Mucosa of rectum (tissue), 2 donors: ENCODE data around the gene EPX.

Source experiments
- H3K27ac ChIP-seq, 2 donors: one replicate each; pipeline ENCODE4 v1.7.0; 2013; ENCODE audit warnings: inconsistent platforms in 2 of 2, low read depth in 2 of 2, low read length in 2 of 2
- H3K27me3 ChIP-seq, 2 donors: one replicate each; pipeline ENCODE4 v1.7.0; 2013; ENCODE audit warnings: low read length in 2 of 2; ENCODE audit not compliant: control insufficient read depth in 2 of 2, insufficient read depth in 2 of 2
- H3K36me3 ChIP-seq, 2 donors: one replicate each; pipeline ENCODE4 v1.7.0; 2013; ENCODE audit warnings: low read length in 2 of 2; ENCODE audit not compliant: control insufficient read depth in 2 of 2, insufficient read depth in 2 of 2
- H3K4me1 ChIP-seq, 2 donors: one replicate each; pipeline ENCODE4 v1.7.0; 2013; ENCODE audit warnings: low read length in 2 of 2, mild to moderate bottlenecking in 1 of 2; ENCODE audit not compliant: control insufficient read depth in 2 of 2, insufficient read depth in 2 of 2
- H3K4me3 ChIP-seq, 2 donors: one replicate each; pipeline ENCODE4 v1.7.0; 2013; ENCODE audit warnings: low read length in 2 of 2
- H3K9ac ChIP-seq, 2 donors: one replicate each; pipeline ENCODE4 v1.7.0; 2013; ENCODE audit warnings: low read length in 2 of 2, low read depth in 1 of 2, mild to moderate bottlenecking in 1 of 2
- H3K9me3 ChIP-seq, 2 donors: one replicate each; pipeline ENCODE4 v1.7.0; 2013; ENCODE audit warnings: low read length in 2 of 2; ENCODE audit not compliant: control insufficient read depth in 2 of 2
- donor health status: healthy.
- donor health status: Normal muscosa, but diverticular disease.

EPX gene

DNA sequence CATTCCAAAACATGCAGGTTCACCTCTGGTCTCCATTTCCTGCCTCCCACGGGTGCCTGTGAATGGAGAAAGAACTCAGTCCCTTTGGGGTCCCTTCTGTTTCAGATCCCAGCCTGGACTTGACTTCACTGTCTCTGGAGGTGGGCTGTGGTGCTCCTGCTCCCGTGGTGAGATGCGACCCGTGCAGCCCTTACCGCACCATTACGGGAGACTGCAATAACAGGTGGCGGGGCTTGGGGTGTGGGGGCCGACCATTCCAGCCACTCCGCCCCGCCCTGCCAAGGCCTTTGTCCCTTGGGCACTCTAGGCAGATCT lies 56.4 kb downstream of the EPX start:
- H3K36me3 ChIP-seq: no peaks in the 10 kb centered on the region
- H3K27me3 ChIP-seq: peaks cover 7 to 22% of the 10 kb centered on the region in 2 donors
- H3K9ac ChIP-seq: no peak overlapping the region
- H3K9me3 ChIP-seq: no peaks in the 10 kb centered on the region
- H3K4me1 ChIP-seq: peaks cover 0 to 5% of the 10 kb centered on the region in 2 donors
- H3K4me3 ChIP-seq: no peak overlapping the region
- H3K27ac ChIP-seq: no peak overlapping the region

DNA sequence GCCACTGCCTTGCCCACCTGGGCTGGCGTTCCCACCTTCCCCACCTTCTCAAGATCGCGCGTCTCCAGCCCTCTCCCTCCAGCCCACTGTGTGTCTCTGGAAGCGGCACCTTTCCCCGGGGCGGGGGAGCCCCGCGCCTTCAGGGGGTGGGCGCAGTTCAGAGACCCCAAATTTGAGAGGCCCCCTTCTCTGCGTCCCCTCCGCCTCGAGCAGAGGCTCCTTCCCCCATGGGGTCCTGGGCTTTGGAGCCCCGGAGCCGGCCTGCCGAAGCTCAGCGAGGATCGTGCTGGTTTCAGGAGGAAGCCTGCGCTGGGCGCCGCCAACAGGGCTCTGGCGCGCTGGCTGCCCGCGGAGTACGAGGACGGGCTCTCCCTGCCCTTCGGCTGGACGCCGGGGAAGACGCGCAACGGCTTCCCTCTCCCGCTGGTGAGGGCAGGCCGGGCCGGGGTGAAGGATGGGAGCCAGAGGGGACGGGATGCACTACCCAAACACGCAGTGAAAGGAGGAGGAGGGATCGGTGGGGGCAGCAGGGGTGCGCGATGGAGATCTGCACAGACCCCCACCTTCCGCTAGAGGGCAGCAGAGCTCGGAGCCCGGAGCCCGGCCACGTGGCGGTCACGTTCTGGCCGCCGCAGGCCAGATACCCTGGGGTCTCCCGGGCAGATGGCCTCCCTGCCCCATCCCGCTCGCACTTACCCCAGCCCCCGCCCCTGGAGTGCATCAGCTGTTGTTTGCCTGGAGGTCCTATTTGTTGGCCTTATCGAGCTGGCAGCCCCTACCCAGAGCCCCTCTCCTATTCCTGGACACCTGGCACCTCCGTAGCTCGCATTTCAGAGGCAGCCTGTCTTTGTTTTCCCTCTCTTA lies 57.0 kb downstream of the EPX start:
- peaks cover 0 to 5% of the 10 kb centered on the region in 2 donors for H3K4me1 ChIP-seq
- peaks cover 7 to 22% of the 10 kb centered on the region in 2 donors for H3K27me3 ChIP-seq
- peak overlapping the region in 1 of 2 donors; percentile 6 for H3K9ac ChIP-seq
- peak overlapping the region; percentile 59 for H3K4me3 ChIP-seq
- H3K36me3 ChIP-seq: no peaks in the 10 kb centered on the region
- H3K27ac ChIP-seq: no peak overlapping the region
- no peaks in the 10 kb centered on the region for H3K9me3 ChIP-seq

DNA sequence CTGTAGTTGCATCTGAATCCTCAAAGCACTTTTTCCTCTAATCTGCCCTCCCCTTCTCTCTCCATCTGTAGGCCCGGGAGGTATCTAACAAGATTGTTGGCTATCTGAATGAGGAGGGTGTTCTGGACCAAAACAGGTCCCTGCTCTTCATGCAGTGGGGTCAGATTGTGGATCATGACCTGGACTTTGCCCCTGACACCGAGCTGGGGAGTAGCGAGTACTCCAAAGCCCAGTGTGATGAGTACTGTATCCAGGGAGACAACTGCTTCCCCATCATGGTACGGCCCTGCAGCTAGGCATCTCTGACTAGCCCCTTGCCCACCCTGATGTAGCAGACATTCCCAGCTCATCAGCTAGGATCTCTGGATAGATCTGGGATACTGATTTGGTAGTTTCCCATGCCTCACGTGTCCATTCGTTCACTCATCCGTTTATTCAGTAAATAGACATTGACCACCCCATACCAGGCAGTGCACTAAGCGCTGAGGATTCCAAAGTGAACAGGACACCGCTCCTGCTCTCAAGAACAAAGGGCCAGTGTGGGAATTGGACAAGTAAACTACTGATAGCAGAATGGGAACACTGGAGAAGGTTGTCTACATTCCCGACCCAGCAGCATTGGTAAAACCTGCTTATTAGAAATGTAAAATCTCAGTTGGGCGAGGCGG lies 58.0 kb downstream of the EPX start:
- H3K4me1 ChIP-seq: peaks cover 0 to 5% of the 10 kb centered on the region in 2 donors
- H3K4me3 ChIP-seq: no peak overlapping the region
- H3K27me3 ChIP-seq: peaks cover 10 to 22% of the 10 kb centered on the region in 2 donors
- no peaks in the 10 kb centered on the region for H3K9me3 ChIP-seq
- H3K9ac ChIP-seq: no peak overlapping the region
- no peak overlapping the region for H3K27ac ChIP-seq
- H3K36me3 ChIP-seq: no peaks in the 10 kb centered on the region

DNA sequence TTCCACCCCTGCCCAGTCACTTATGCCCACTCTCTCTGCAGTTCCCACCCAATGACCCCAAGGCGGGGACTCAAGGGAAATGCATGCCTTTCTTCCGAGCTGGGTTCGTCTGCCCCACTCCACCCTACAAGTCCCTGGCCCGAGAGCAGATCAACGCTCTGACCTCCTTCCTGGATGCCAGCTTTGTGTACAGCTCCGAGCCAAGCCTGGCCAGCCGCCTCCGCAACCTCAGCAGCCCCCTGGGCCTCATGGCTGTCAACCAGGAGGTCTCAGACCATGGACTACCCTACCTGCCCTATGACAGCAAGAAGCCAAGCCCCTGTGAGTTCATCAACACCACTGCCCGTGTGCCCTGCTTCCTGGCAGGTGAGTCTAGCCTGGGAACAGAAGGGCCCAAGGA lies 59.6 kb downstream of the EPX start:
- Histone ChIP-seq H3K4me1 (peaks cover 0 to 5% of the 10 kb centered on the region in 2 donors), H3K9ac (no peak overlapping the region), H3K36me3 (no peaks in the 10 kb centered on the region), H3K27me3 (peaks cover 10 to 17% of the 10 kb centered on the region in 2 donors), H3K27ac (no peak overlapping the region), H3K4me3 (no peak overlapping the region), H3K9me3 (no peaks in the 10 kb centered on the region)

DNA sequence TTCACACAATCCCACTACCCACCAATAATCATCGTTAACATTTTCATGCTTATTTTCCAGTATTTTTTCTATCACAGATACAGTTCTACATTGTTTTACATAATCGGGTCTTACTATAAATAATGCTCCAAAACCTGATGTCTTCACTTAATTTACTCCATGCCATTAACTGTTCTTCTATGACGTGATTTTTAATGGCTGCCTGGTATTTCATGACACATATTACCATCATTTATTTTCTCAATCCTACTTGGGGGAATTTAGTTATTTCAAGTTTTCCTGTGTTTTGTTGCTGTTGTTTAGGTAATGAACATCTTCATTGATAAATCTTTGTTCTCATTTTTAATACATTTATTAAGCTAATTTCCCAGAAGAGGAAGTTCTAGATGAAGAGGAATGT lies 60.6 kb downstream of the EPX start:
- no peak overlapping the region for H3K4me3 ChIP-seq
- no peaks in the 10 kb centered on the region for H3K36me3 ChIP-seq
- H3K27me3 ChIP-seq: peaks cover 8 to 17% of the 10 kb centered on the region in 2 donors

More for the DNA sequence above, 60.6 kb downstream of the EPX start:
- Histone ChIP-seq H3K9me3 (no peaks in the 10 kb centered on the region), H3K4me1 (peaks cover 0 to 5% of the 10 kb centered on the region in 2 donors), H3K9ac (no peak overlapping the region), H3K27ac (no peak overlapping the region)
